HepG2 (cell line): ENCODE results near the gene RARA. TPM values are rescaled to one million over a fixed set of nuclear protein-coding genes. Genes with fewer than 3 reads are reported as not detected.

ENCODE experiments used
- CBX2 ChIP-seq, 2 experiments: fragments of 200-600 bp in 1 of 2; sonication (generic); formaldehyde crosslinking in 1 of 2; IDR thresholded peaks; 2 replicates each; pipeline versions ENCODE4 v1.7.0 to v1.8.1; 2018 to 2022; ENCODE audit warnings: low read depth in 2 of 2, low read length in 1 of 2, mild to moderate bottlenecking in 1 of 2, missing genetic modification reagents in 1 of 2
- DNMT1 ChIP-seq: sonication (generic); formaldehyde crosslinking; IDR thresholded peaks from 2 replicates; pipeline ENCODE4 v1.5.1; 2020; ENCODE audit warnings: mild to moderate bottlenecking, missing genetic modification reagents
- EEA1 ChIP-seq: sonication (generic); formaldehyde crosslinking; IDR thresholded peaks from 2 replicates; pipeline ENCODE4 v1.5.1; 2020; ENCODE audit warnings: mild to moderate bottlenecking, missing genetic modification reagents, borderline replicate concordance
- FOXA3 ChIP-seq: IDR thresholded peaks from 2 replicates; pipeline ENCODE4 v1.6.1; 2016; ENCODE audit warnings: missing genetic modification reagents, missing compliant biosample characterization
- MAZ ChIP-seq, 2 experiments: sonication (generic) in 1 of 2; formaldehyde crosslinking in 1 of 2; IDR thresholded peaks; 2 replicates each; pipeline versions ENCODE4 v1.5.0 to v1.6.1; 2012 to 2020; ENCODE audit warnings: low read depth in 2 of 2, mild to moderate bottlenecking in 2 of 2, borderline replicate concordance in 1 of 2, improper control_type of control experiment in 1 of 2, low read length in 1 of 2, missing genetic modification reagents in 1 of 2, moderate library complexity in 1 of 2
- NCOR1 ChIP-seq: fragments of 200-600 bp; sonication (generic); IDR thresholded peaks from 2 replicates; pipeline ENCODE4 v1.7.0; 2017; ENCODE audit warnings: antibody characterized with exemption, low read length, borderline replicate concordance
- RAD51 ChIP-seq: fragments of 450-650 bp; IDR thresholded peaks from 2 replicates; pipeline ENCODE4 v1.6.1; 2016; ENCODE audit warnings: borderline replicate concordance
- SIN3B ChIP-seq: fragments of 150-350 bp; IDR thresholded peaks from 2 replicates; pipeline ENCODE4 v1.6.1; 2014; ENCODE audit warnings: low read length
- SMAD1 ChIP-seq: sonication (generic); formaldehyde crosslinking; IDR thresholded peaks from 2 replicates; pipeline ENCODE4 v1.4.0; 2020; ENCODE audit warnings: missing genetic modification reagents, low read depth, mild to moderate bottlenecking, borderline replicate concordance
- SMAD9 ChIP-seq: sonication (generic); formaldehyde crosslinking; IDR thresholded peaks from 2 replicates; pipeline ENCODE4 v1.5.1; 2020; ENCODE audit warnings: mild to moderate bottlenecking, missing genetic modification reagents
- YEATS2 ChIP-seq: sonication (generic); formaldehyde crosslinking; IDR thresholded peaks from 2 replicates; pipeline ENCODE4 v1.4.0; 2020; ENCODE audit warnings: missing genetic modification reagents, borderline replicate concordance
- ZFP90 ChIP-seq: sonication (generic); formaldehyde crosslinking; IDR thresholded peaks from 2 replicates; pipeline ENCODE4 v1.8.0; 2022; ENCODE audit warnings: missing genetic modification reagents, mild to moderate bottlenecking, inconsistent platforms, borderline replicate concordance
- ZNF296 ChIP-seq: sonication (generic); formaldehyde crosslinking; conservative IDR thresholded peaks from 2 replicates; pipeline ENCODE4 v1.5.0; 2020; ENCODE audit warnings: mild to moderate bottlenecking, missing genetic modification reagents
- ZNF878 ChIP-seq: sonication (generic); formaldehyde crosslinking; IDR thresholded peaks from 2 replicates; pipeline ENCODE4 v1.8.1; 2023; ENCODE audit warnings: mild to moderate bottlenecking, missing genetic modification reagents, moderate library complexity
- ZSCAN21 ChIP-seq: sonication (generic); formaldehyde crosslinking; IDR thresholded peaks from 2 replicates; pipeline ENCODE4 v1.8.0; 2022; ENCODE audit warnings: mild to moderate bottlenecking, missing genetic modification reagents, moderate library complexity, borderline replicate concordance
- polyA plus RNA-seq, 8 experiments: library from polyadenylated mRNA; depleted of rRNA in 3 of 8; stranded (reverse) in 7 of 8; unstranded in 1 of 8; fragments of >200 nt; fragmentation: Illumina TruSeq in 4 of 8; extraction: Trizol in 4 of 8; gene quantifications; 2 replicates each; pipeline versions ENCODE4 v1.2.1 to v1.2.3, GENCODE V29; 2011 to 2016; ENCODE audit warnings: low read depth in 4 of 8, missing spikeins in 1 of 8, mixed read lengths in 1 of 8; ENCODE audit not compliant: insufficient read depth in 1 of 8
- total RNA-seq, 5 experiments: library from RNA; depleted of rRNA; stranded (reverse); fragments of >200 nt; fragmentation: Illumina TruSeq; extraction: Trizol; gene quantifications; 2 replicates each; pipeline ENCODE4 v1.2.3, GENCODE V29; 2016; ENCODE audit warnings: low read depth in 1 of 5
- TF ChIP-seq, protein P1 (sequence below): sonication (generic); formaldehyde crosslinking; IDR thresholded peaks from 2 replicates; pipeline ENCODE4 v1.5.0; 2020; ENCODE audit warnings: missing genetic modification reagents
- TF ChIP-seq, protein P2 (sequence below): sonication (generic); formaldehyde crosslinking; IDR thresholded peaks from 2 replicates; pipeline ENCODE4 v1.5.0; 2020; ENCODE audit warnings: mild to moderate bottlenecking, missing genetic modification reagents, borderline replicate concordance
- TF ChIP-seq, protein P3 (sequence below): IDR thresholded peaks from 2 replicates; pipeline ENCODE4 v1.6.1; 2016; ENCODE audit warnings: low read depth
- TF ChIP-seq, protein P4 (sequence below): sonication (generic); formaldehyde crosslinking; IDR thresholded peaks from 2 replicates; pipeline ENCODE4 v1.4.0; 2020; ENCODE audit warnings: missing genetic modification reagents

Gene RARA
- total and polyA plus RNA-seq, 2 of the 13 experiments (the other 11 are each of a cell fraction or from before 2014, with no cell fraction given), result 6.4 to 8.6 TPM

DNA sequence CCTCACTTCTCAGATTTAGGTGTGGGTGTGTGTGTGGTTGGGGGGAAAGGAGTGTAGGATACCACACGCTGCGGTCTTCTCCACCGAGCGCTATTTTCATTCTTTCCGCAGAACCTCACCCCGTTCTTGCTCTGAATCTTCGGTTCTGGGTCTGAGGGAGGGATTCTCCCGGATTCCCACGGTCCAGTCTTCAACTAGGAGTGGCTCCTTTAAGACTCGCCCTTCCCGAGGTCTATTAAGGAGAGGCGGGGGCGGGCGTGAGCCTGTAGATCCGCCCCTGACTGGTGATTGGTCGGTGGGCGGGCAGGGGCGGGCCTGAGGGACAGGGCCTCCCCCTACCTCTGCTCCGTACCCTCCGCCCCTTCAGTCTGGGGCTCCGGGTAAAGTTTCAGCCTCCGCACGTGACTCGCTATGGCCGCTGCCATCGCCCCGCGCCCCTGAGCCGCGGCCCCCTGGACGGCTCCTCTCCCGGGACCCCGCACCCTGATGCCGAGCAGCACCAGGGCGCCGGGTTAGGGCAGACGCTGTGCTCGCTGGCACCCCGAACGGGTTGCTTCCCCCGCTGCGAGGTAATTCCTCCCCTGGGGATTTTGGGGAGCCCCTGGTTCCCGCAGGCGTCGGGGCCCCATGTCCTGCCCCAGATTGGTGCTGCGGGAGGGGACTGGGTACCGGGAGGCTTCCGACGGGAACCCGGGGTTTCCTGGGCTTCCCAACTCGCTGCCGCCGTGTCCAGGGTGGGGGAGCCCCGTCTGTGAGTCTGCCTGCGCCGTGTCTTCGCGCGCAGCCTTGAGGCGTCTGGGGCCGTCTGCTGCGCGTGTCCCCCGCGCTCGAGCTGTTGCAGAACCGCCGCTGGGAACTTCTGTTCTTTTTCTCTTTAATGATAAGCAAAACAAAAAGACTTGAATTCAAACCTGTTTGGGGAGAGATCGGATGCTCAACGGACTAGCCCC, 9.2 kb downstream of the RARA start (continued):
- TF ChIP-seq SIN3B (0 out of 2 replicates have a peak, but pooled peaks have one; percentile 17), SMAD9 (CRISPR knock-in tag) (no peak), FOXA3 (peak; percentile 52), RAD51 (no peak), DNMT1 (peak; percentile 70; the same call in 1 of the 2 replicates), ZNF878 (CRISPR knock-in tag) (peak; percentile 77), EEA1 (CRISPR knock-in tag) (peak; percentile 87; the same call in 1 of the 2 replicates), NCOR1 (no peak), ZSCAN21 (no peak; the same call in 1 of the 2 replicates), ZFP90 (CRISPR knock-in tag) (no peak; the same call in 1 of the 2 replicates), SMAD1 (CRISPR knock-in tag) (0 out of 2 replicates have a peak, but pooled peaks have one; percentile 13), MAZ (IDR thresholded peaks at IDR 0.05; ENCODE audit: borderline replicate concordance, low read depth, low read length) (peak; percentile 46; the same call in 1 of the 2 replicates), MAZ (CRISPR knock-in tag; IDR thresholded peaks at IDR 0.05; ENCODE audit: low read depth) (peak; percentile 64; the same call in 1 of the 2 replicates), CBX2 (IDR thresholded peaks at IDR 0.05; ENCODE audit: low read depth, low read length) (no peak), CBX2 (CRISPR knock-in tag; IDR thresholded peaks at IDR 0.05; ENCODE audit: low read depth) (no peak), ZNF296 (CRISPR knock-in tag) (no peak), YEATS2 (no peak)
- TF ChIP-seq, protein P1, sequence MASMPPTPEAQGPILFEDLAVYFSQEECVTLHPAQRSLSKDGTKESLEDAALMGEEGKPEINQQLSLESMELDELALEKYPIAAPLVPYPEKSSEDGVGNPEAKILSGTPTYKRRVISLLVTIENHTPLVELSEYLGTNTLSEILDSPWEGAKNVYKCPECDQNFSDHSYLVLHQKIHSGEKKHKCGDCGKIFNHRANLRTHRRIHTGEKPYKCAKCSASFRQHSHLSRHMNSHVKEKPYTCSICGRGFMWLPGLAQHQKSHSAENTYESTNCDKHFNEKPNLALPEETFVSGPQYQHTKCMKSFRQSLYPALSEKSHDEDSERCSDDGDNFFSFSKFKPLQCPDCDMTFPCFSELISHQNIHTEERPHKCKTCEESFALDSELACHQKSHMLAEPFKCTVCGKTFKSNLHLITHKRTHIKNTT, result no peak
- TF ChIP-seq, protein P2, sequence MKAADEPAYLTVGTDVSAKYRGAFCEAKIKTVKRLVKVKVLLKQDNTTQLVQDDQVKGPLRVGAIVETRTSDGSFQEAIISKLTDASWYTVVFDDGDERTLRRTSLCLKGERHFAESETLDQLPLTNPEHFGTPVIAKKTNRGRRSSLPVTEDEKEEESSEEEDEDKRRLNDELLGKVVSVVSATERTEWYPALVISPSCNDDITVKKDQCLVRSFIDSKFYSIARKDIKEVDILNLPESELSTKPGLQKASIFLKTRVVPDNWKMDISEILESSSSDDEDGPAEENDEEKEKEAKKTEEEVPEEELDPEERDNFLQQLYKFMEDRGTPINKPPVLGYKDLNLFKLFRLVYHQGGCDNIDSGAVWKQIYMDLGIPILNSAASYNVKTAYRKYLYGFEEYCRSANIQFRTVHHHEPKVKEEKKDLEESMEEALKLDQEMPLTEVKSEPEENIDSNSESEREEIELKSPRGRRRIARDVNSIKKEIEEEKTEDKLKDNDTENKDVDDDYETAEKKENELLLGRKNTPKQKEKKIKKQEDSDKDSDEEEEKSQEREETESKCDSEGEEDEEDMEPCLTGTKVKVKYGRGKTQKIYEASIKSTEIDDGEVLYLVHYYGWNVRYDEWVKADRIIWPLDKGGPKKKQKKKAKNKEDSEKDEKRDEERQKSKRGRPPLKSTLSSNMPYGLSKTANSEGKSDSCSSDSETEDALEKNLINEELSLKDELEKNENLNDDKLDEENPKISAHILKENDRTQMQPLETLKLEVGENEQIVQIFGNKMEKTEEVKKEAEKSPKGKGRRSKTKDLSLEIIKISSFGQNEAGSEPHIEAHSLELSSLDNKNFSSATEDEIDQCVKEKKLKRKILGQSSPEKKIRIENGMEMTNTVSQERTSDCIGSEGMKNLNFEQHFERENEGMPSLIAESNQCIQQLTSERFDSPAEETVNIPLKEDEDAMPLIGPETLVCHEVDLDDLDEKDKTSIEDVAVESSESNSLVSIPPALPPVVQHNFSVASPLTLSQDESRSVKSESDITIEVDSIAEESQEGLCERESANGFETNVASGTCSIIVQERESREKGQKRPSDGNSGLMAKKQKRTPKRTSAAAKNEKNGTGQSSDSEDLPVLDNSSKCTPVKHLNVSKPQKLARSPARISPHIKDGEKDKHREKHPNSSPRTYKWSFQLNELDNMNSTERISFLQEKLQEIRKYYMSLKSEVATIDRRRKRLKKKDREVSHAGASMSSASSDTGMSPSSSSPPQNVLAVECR, result peak; percentile 90; the same call in 1 of the 2 replicates
- TF ChIP-seq, protein P3, sequence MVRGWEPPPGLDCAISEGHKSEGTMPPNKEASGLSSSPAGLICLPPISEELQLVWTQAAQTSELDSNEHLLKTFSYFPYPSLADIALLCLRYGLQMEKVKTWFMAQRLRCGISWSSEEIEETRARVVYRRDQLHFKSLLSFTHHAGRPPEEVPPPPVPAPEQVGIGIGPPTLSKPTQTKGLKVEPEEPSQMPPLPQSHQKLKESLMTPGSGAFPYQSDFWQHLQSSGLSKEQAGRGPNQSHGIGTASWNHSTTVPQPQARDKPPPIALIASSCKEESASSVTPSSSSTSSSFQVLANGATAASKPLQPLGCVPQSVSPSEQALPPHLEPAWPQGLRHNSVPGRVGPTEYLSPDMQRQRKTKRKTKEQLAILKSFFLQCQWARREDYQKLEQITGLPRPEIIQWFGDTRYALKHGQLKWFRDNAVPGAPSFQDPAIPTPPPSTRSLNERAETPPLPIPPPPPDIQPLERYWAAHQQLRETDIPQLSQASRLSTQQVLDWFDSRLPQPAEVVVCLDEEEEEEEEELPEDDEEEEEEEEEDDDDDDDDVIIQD (CRISPR knock-in tag), result no peak
- TF ChIP-seq, protein P4, sequence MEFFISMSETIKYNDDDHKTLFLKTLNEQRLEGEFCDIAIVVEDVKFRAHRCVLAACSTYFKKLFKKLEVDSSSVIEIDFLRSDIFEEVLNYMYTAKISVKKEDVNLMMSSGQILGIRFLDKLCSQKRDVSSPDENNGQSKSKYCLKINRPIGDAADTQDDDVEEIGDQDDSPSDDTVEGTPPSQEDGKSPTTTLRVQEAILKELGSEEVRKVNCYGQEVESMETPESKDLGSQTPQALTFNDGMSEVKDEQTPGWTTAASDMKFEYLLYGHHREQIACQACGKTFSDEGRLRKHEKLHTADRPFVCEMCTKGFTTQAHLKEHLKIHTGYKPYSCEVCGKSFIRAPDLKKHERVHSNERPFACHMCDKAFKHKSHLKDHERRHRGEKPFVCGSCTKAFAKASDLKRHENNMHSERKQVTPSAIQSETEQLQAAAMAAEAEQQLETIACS, result no peak
